Measurements from ENCODE around the gene SLC6A17.

SLC6A17 gene

DNA sequence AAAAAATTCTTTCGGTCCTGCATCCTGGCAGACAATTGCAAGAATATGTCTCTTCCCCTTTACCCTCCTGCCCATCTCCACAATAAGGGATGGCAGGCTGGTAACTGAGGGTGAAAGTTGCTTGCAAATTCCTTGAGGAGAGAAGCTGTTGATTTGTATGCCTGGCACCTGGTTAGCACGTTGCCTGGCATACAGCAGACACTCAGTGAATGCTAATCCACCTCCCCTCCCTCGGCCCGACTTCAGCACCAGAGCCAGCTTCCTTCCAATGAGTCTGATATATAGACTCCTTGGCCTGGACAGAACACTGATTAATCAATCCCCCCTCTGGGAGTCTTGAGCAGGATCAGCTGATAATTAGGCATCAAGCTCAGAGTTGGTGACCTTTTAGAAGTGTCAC, 99.0 kb downstream of the SLC6A17 start:
- Histone ChIP-seq H3K4me3 (ENCODE audit: low read depth, low read length) (no peak overlapping the region), H3K27me3 (replicated peaks) (peaks cover 2% of the 10 kb centered on the region), H3K27ac (no peak overlapping the region), H3K36me3 (replicated peaks) (no peaks in the 10 kb centered on the region)
- in situ Hi-C loops (cut with HindIII; ENCODE audit: low pct_ligation_motif_present, low sequenced_read_pairs), result no loop called here
- TF ChIP-seq, protein P1, sequence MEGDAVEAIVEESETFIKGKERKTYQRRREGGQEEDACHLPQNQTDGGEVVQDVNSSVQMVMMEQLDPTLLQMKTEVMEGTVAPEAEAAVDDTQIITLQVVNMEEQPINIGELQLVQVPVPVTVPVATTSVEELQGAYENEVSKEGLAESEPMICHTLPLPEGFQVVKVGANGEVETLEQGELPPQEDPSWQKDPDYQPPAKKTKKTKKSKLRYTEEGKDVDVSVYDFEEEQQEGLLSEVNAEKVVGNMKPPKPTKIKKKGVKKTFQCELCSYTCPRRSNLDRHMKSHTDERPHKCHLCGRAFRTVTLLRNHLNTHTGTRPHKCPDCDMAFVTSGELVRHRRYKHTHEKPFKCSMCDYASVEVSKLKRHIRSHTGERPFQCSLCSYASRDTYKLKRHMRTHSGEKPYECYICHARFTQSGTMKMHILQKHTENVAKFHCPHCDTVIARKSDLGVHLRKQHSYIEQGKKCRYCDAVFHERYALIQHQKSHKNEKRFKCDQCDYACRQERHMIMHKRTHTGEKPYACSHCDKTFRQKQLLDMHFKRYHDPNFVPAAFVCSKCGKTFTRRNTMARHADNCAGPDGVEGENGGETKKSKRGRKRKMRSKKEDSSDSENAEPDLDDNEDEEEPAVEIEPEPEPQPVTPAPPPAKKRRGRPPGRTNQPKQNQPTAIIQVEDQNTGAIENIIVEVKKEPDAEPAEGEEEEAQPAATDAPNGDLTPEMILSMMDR (IDR thresholded peaks at IDR 0.05; ENCODE audit: low read depth, low read length, missing control alignments), result no peak
- no peak for DNase-seq

DNA sequence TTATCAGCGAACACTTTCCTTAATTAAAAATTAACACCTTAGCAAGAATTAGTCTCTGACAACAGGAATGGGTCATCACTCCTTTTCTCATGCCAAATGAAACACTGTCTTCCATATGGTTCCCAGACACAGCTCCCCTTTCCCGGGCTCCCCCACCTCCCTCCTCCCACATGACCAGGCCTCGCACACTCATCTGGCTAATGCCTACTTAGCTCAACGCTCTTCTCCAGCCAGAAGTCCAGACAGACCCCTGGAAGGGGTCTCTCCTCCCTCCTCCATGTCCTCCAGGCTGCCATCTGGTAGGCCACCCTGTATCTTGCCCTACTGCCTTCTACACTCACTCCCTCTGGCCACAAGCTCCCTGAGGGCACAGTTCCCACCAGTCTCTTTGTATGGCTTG, 99.7 kb downstream of the SLC6A17 start:
- Histone ChIP-seq H3K36me3 (replicated peaks) (no peaks in the 10 kb centered on the region), H3K4me3 (ENCODE audit: low read depth, low read length) (no peak overlapping the region), H3K27ac (no peak overlapping the region), H3K27me3 (replicated peaks) (peaks cover 2% of the 10 kb centered on the region)
- in situ Hi-C loops (cut with HindIII; ENCODE audit: low pct_ligation_motif_present, low sequenced_read_pairs), result no loop called here
- TF ChIP-seq, protein P1 (IDR thresholded peaks at IDR 0.05; ENCODE audit: low read depth, low read length, missing control alignments), result no peak
- no peak for DNase-seq

DNA sequence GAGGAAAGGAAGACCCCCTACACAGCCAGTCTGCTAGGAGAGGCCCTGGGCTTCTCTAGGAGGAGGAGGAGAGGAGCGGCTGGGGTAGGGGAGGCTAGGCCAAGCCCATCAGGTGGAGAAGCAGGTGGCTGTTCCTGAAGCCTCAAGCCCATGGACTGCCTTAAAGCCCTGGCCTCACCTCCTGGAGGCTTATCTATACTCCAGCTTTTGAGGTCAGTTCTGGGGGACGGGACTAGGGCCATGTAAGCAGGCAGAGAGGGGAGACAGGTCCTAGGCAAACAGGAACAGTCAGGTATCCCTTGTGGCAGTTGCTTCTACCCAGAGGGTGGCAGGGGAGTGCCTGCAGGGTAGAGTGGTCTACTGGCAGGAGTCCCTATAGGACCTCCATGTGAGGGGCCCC, 100.5 kb downstream of the SLC6A17 start:
- peaks cover under 1% of the 10 kb centered on the region for H3K27me3 ChIP-seq (replicated peaks)
- no peaks in the 10 kb centered on the region for H3K36me3 ChIP-seq (replicated peaks)
- DNase-seq, result no peak
- in situ Hi-C loops (cut with HindIII; ENCODE audit: low pct_ligation_motif_present, low sequenced_read_pairs), result no loop called here
- no peak overlapping the region for H3K27ac ChIP-seq
- no peak overlapping the region for H3K4me3 ChIP-seq (ENCODE audit: low read depth, low read length)
- TF ChIP-seq, protein P1 (IDR thresholded peaks at IDR 0.05; ENCODE audit: low read depth, low read length, missing control alignments), result no peak
